ENCODE results near the gene SSBP3. TPM values are rescaled to one million over a fixed set of nuclear protein-coding genes. Genes with fewer than 3 reads are reported as not detected.

The SSBP3 gene
- total and polyA plus RNA-seq, 2 of the 13 experiments (the other 11 are each of a cell fraction or from before 2014, with no cell fraction given): 8.5 to 17.6 TPM

GRCh38 chr1:54199765-54200518 is 206.3 kb downstream of the SSBP3 start, which contains the start of the genes CYB5RL and MRPL37 (continued):
- TF ChIP-seq DRAP1 (CRISPR knock-in tag; IDR thresholded peaks at IDR 0.05) (peak; percentile 94), HMG20B (CRISPR knock-in tag; conservative IDR thresholded peaks at IDR 0.05) (no peak), ZNF430 (CRISPR knock-in tag; IDR thresholded peaks at IDR 0.05) (0 out of 2 replicates have a peak, but pooled peaks have one; percentile 47), MYC (CRISPR knock-in tag; IDR thresholded peaks at IDR 0.05; ENCODE audit: borderline replicate concordance) (peak; percentile 82; the same call in 1 of the 2 replicates), GPBP1L1 (CRISPR knock-in tag; IDR thresholded peaks at IDR 0.05) (no peak), ZNF816 (CRISPR knock-in tag; IDR thresholded peaks at IDR 0.05; ENCODE audit: borderline replicate concordance) (no peak), FLYWCH1 (CRISPR knock-in tag; IDR thresholded peaks at IDR 0.05) (no peak), POGK (CRISPR knock-in tag; conservative IDR thresholded peaks at IDR 0.05) (peak; percentile 59; the same call in 1 of the 2 replicates), MLXIP (CRISPR knock-in tag; IDR thresholded peaks at IDR 0.05; ENCODE audit: borderline replicate concordance) (0 out of 2 replicates have a peak, but pooled peaks have one; percentile 42), NBN (conservative IDR thresholded peaks at IDR 0.05) (no peak), ZNF550 (CRISPR knock-in tag; IDR thresholded peaks at IDR 0.05; ENCODE audit: borderline replicate concordance) (no peak), FOXC1 (CRISPR knock-in tag; IDR thresholded peaks at IDR 0.05; ENCODE audit: borderline replicate concordance) (peak; percentile 16; the same call in 1 of the 2 replicates), POLR2AphosphoS5 (IDR thresholded peaks at IDR 0.05; ENCODE audit: low read depth, low read length) (peak; percentile 84), XBP1 (CRISPR knock-in tag; IDR thresholded peaks at IDR 0.05) (no peak), ZNF589 (CRISPR knock-in tag; conservative IDR thresholded peaks at IDR 0.05) (no peak), AHR (CRISPR knock-in tag; IDR thresholded peaks at IDR 0.05) (no peak), SRSF4 (IDR thresholded peaks at IDR 0.05; ENCODE audit: low read depth, low read length, poor library complexity, severe bottlenecking) (no peak), SP5 (CRISPR knock-in tag; IDR thresholded peaks at IDR 0.05; ENCODE audit: borderline replicate concordance, low read depth) (peak; percentile 74), CEBPB (IDR thresholded peaks at IDR 0.05; ENCODE audit: borderline replicate concordance, low read depth, low read length) (no peak)
- TF ChIP-seq, protein P1, sequence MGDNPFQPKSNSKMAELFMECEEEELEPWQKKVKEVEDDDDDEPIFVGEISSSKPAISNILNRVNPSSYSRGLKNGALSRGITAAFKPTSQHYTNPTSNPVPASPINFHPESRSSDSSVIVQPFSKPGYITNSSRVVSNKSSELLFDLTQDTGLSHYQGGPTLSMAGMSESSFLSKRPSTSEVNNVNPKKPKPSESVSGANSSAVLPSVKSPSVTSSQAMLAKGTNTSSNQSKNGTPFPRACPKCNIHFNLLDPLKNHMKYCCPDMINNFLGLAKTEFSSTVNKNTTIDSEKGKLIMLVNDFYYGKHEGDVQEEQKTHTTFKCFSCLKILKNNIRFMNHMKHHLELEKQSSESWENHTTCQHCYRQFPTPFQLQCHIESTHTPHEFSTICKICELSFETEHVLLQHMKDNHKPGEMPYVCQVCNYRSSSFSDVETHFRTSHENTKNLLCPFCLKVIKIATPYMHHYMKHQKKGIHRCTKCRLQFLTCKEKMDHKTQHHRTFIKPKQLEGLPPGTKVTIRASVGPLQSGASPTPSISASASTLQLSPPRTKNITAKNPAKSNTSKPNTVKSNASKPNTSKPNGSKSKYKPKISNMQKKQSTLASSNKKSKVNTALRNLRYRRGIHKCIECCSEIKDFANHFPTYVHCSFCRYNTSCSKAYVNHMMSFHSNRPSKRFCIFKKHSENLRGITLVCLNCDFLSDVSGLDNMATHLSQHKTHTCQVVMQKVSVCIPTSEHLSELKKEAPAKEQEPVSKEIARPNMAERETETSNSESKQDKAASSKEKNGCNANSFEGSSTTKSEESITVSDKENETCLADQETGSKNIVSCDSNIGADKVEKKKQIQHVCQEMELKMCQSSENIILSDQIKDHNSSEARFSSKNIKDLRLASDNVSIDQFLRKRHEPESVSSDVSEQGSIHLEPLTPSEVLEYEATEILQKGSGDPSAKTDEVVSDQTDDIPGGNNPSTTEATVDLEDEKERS (CRISPR knock-in tag; IDR thresholded peaks at IDR 0.05): 0 out of 2 replicates have a peak, but pooled peaks have one; percentile 62
